Mucosa of gallbladder (tissue), 1 donor: ENCODE measurements around the gene RGL1. TPM values are rescaled to one million over a fixed set of nuclear protein-coding genes. Genes with fewer than 3 reads are reported as not detected.
"Not testable (repeated sequence)": the region's sequence is repeated elsewhere in the genome, so short reads cannot be mapped to it uniquely, and the experiment has no call there.

ENCODE experiments used
- DNase-seq: peaks from one replicate; pipeline ENCODE4 v3.0.0-alpha.2; 2020; ENCODE audit warnings: low spot score
- total RNA-seq: library from RNA; stranded (reverse); gene quantifications from one replicate; pipeline ENCODE4 v1.2.1, GENCODE V29; 2021
- donor health status: DM: no; HTN: no; CAD: no.

RGL1 gene
- total RNA-seq, 1 donor from 2014 or later: 13.1 TPM

- DNase-seq: not testable (repeated sequence)
Observed at GRCh38 chr1:183785921-183786320, 19.0 kb upstream of the RGL1 start.

- no peak for DNase-seq
Observed at GRCh38 chr1:183787704-183788103, 17.2 kb upstream of the RGL1 start.

- DNase-seq: no peak
Observed at GRCh38 chr1:183791319-183791718, 13.6 kb upstream of the RGL1 start.

- no peak for DNase-seq
Observed at GRCh38 chr1:183792300-183792699, 12.6 kb upstream of the RGL1 start.

GRCh38 chr1:183794088-183794487 is 10.8 kb upstream of the RGL1 start:
- no peak for DNase-seq

GRCh38 chr1:183800449-183800848 is 4.5 kb upstream of the RGL1 start:
- DNase-seq: no peak

GRCh38 chr1:183801649-183802048 is 3.3 kb upstream of the RGL1 start:
- DNase-seq: no peak

- DNase-seq: no peak
Observed at GRCh38 chr1:183804387-183804786, 533 bp upstream of the RGL1 start.

GRCh38 chr1:183806125-183806524 is 1.2 kb downstream of the RGL1 start:
- DNase-seq: no peak

GRCh38 chr1:183806675-183807074 is 1.8 kb downstream of the RGL1 start:
- DNase-seq: no peak

GRCh38 chr1:183807549-183808168 is 2.7 kb downstream of the RGL1 start:
- DNase-seq: no peak

GRCh38 chr1:183808296-183809027 is 3.5 kb downstream of the RGL1 start:
- no peak for DNase-seq

- DNase-seq: no peak
Observed at GRCh38 chr1:183810121-183810520, 5.2 kb downstream of the RGL1 start.

GRCh38 chr1:183810756-183811544 is 6.0 kb downstream of the RGL1 start:
- no peak for DNase-seq

GRCh38 chr1:183812128-183812527 is 7.2 kb downstream of the RGL1 start:
- no peak for DNase-seq

GRCh38 chr1:183812686-183813569 is 8.0 kb downstream of the RGL1 start:
- DNase-seq: no peak

- no peak for DNase-seq
Observed at GRCh38 chr1:183814121-183814681, 9.3 kb downstream of the RGL1 start.

- DNase-seq: no peak
Observed at GRCh38 chr1:183816110-183816509, 11.2 kb downstream of the RGL1 start.

GRCh38 chr1:183817576-183818288 is 12.8 kb downstream of the RGL1 start:
- no peak for DNase-seq

- DNase-seq: no peak
Observed at GRCh38 chr1:183819059-183819458, 14.1 kb downstream of the RGL1 start.
